ENCODE results near the gene ARHGEF4.

ARHGEF4 gene

GRCh38 chr2:130820279-130820861 lies 16.3 kb upstream of the ARHGEF4 start:
- H3K27me3 ChIP-seq (ENCODE audit: control insufficient read depth in 1 of 2, insufficient read depth in 2 of 2, low read length in 2 of 2), result no peaks in the 10 kb centered on the region
- H3K9ac ChIP-seq (ENCODE audit: low read length), result no peak overlapping the region
- peaks cover 10% of the 10 kb centered on the region for H3K4me1 ChIP-seq (ENCODE audit: insufficient read depth, low read length)
- H3K27ac ChIP-seq (ENCODE audit: low read depth, low read length), result no peak overlapping the region
- peak overlapping the region in 1 of 2 donors; percentile 24 for H3K4me3 ChIP-seq (ENCODE audit: low read depth in 1 of 2, low read length in 2 of 2)
- no peaks in the 10 kb centered on the region for H3K36me3 ChIP-seq (ENCODE audit: insufficient read depth, low read length)
- no peaks in the 10 kb centered on the region for H3K9me3 ChIP-seq (ENCODE audit: low read length)

- Histone ChIP-seq H3K27ac (ENCODE audit: low read depth, low read length) (no peak overlapping the region), H3K9me3 (ENCODE audit: low read length) (no peaks in the 10 kb centered on the region), H3K4me3 (ENCODE audit: low read depth in 1 of 2, low read length in 2 of 2) (no peak overlapping the region), H3K27me3 (ENCODE audit: control insufficient read depth in 1 of 2, insufficient read depth in 2 of 2, low read length in 2 of 2) (no peaks in the 10 kb centered on the region), H3K36me3 (ENCODE audit: insufficient read depth, low read length) (no peaks in the 10 kb centered on the region), H3K9ac (ENCODE audit: low read length) (no peak overlapping the region), H3K4me1 (ENCODE audit: insufficient read depth, low read length) (peaks cover 10% of the 10 kb centered on the region)
These were observed 14.8 kb upstream of the ARHGEF4 start for GRCh38 chr2:130821867-130822266.

- Histone ChIP-seq H3K9ac (ENCODE audit: low read length) (no peak overlapping the region), H3K4me1 (ENCODE audit: insufficient read depth, low read length) (peaks cover 10% of the 10 kb centered on the region), H3K27ac (ENCODE audit: low read depth, low read length) (no peak overlapping the region), H3K27me3 (ENCODE audit: control insufficient read depth in 1 of 2, insufficient read depth in 2 of 2, low read length in 2 of 2) (no peaks in the 10 kb centered on the region), H3K9me3 (ENCODE audit: low read length) (no peaks in the 10 kb centered on the region), H3K36me3 (ENCODE audit: insufficient read depth, low read length) (no peaks in the 10 kb centered on the region), H3K4me3 (ENCODE audit: low read depth in 1 of 2, low read length in 2 of 2) (no peak overlapping the region)
These were observed 13.9 kb upstream of the ARHGEF4 start for GRCh38 chr2:130822766-130823165.

GRCh38 chr2:130823171-130823885 lies 13.4 kb upstream of the ARHGEF4 start:
- no peaks in the 10 kb centered on the region for H3K9me3 ChIP-seq (ENCODE audit: low read length)
- H3K36me3 ChIP-seq (ENCODE audit: insufficient read depth, low read length), result no peaks in the 10 kb centered on the region
- H3K4me3 ChIP-seq (ENCODE audit: low read depth in 1 of 2, low read length in 2 of 2), result no peak overlapping the region
- no peak overlapping the region for H3K9ac ChIP-seq (ENCODE audit: low read length)
- H3K27ac ChIP-seq (ENCODE audit: low read depth, low read length), result no peak overlapping the region
- peaks cover 10% of the 10 kb centered on the region for H3K4me1 ChIP-seq (ENCODE audit: insufficient read depth, low read length)
- H3K27me3 ChIP-seq (ENCODE audit: control insufficient read depth in 1 of 2, insufficient read depth in 2 of 2, low read length in 2 of 2), result no peaks in the 10 kb centered on the region

GRCh38 chr2:130823886-130824491 lies 12.7 kb upstream of the ARHGEF4 start:
- Histone ChIP-seq H3K27me3 (ENCODE audit: control insufficient read depth in 1 of 2, insufficient read depth in 2 of 2, low read length in 2 of 2) (no peaks in the 10 kb centered on the region), H3K9me3 (ENCODE audit: low read length) (no peaks in the 10 kb centered on the region), H3K4me3 (ENCODE audit: low read depth in 1 of 2, low read length in 2 of 2) (no peak overlapping the region), H3K27ac (ENCODE audit: low read depth, low read length) (no peak overlapping the region), H3K9ac (ENCODE audit: low read length) (no peak overlapping the region), H3K36me3 (ENCODE audit: insufficient read depth, low read length) (no peaks in the 10 kb centered on the region), H3K4me1 (ENCODE audit: insufficient read depth, low read length) (peaks cover 10% of the 10 kb centered on the region)

GRCh38 chr2:130824492-130825061 lies 12.1 kb upstream of the ARHGEF4 start:
- H3K4me3 ChIP-seq (ENCODE audit: low read depth in 1 of 2, low read length in 2 of 2), result no peak overlapping the region
- H3K27me3 ChIP-seq (ENCODE audit: control insufficient read depth in 1 of 2, insufficient read depth in 2 of 2, low read length in 2 of 2), result no peaks in the 10 kb centered on the region
- no peaks in the 10 kb centered on the region for H3K36me3 ChIP-seq (ENCODE audit: insufficient read depth, low read length)
- peaks cover 9% of the 10 kb centered on the region for H3K4me1 ChIP-seq (ENCODE audit: insufficient read depth, low read length)
- no peaks in the 10 kb centered on the region for H3K9me3 ChIP-seq (ENCODE audit: low read length)
- H3K9ac ChIP-seq (ENCODE audit: low read length), result no peak overlapping the region
- no peak overlapping the region for H3K27ac ChIP-seq (ENCODE audit: low read depth, low read length)

- Histone ChIP-seq H3K4me1 (ENCODE audit: insufficient read depth, low read length) (peaks cover under 1% of the 10 kb centered on the region), H3K27me3 (ENCODE audit: control insufficient read depth in 1 of 2, insufficient read depth in 2 of 2, low read length in 2 of 2) (no peaks in the 10 kb centered on the region), H3K9ac (ENCODE audit: low read length) (no peak overlapping the region), H3K27ac (ENCODE audit: low read depth, low read length) (no peak overlapping the region), H3K4me3 (ENCODE audit: low read depth in 1 of 2, low read length in 2 of 2) (no peak overlapping the region), H3K9me3 (ENCODE audit: low read length) (no peaks in the 10 kb centered on the region), H3K36me3 (ENCODE audit: insufficient read depth, low read length) (no peaks in the 10 kb centered on the region)
These were observed 11.3 kb upstream of the ARHGEF4 start for GRCh38 chr2:130825231-130825965.

GRCh38 chr2:130825966-130826253 lies 10.8 kb upstream of the ARHGEF4 start:
- H3K27me3 ChIP-seq (ENCODE audit: control insufficient read depth in 1 of 2, insufficient read depth in 2 of 2, low read length in 2 of 2), result no peaks in the 10 kb centered on the region
- no peak overlapping the region for H3K4me3 ChIP-seq (ENCODE audit: low read depth in 1 of 2, low read length in 2 of 2)
- no peak overlapping the region for H3K9ac ChIP-seq (ENCODE audit: low read length)
- no peaks in the 10 kb centered on the region for H3K9me3 ChIP-seq (ENCODE audit: low read length)
- H3K36me3 ChIP-seq (ENCODE audit: insufficient read depth, low read length), result no peaks in the 10 kb centered on the region
- no peaks in the 10 kb centered on the region for H3K4me1 ChIP-seq (ENCODE audit: insufficient read depth, low read length)
- no peak overlapping the region for H3K27ac ChIP-seq (ENCODE audit: low read depth, low read length)

GRCh38 chr2:130826419-130826818 lies 10.3 kb upstream of the ARHGEF4 start:
- Histone ChIP-seq H3K27me3 (ENCODE audit: control insufficient read depth in 1 of 2, insufficient read depth in 2 of 2, low read length in 2 of 2) (no peaks in the 10 kb centered on the region), H3K4me1 (ENCODE audit: insufficient read depth, low read length) (no peaks in the 10 kb centered on the region), H3K36me3 (ENCODE audit: insufficient read depth, low read length) (no peaks in the 10 kb centered on the region), H3K27ac (ENCODE audit: low read depth, low read length) (no peak overlapping the region), H3K4me3 (ENCODE audit: low read depth in 1 of 2, low read length in 2 of 2) (no peak overlapping the region), H3K9ac (ENCODE audit: low read length) (no peak overlapping the region), H3K9me3 (ENCODE audit: low read length) (no peaks in the 10 kb centered on the region)

- H3K27me3 ChIP-seq (ENCODE audit: control insufficient read depth in 1 of 2, insufficient read depth in 2 of 2, low read length in 2 of 2), result no peaks in the 10 kb centered on the region
- H3K9me3 ChIP-seq (ENCODE audit: low read length), result no peaks in the 10 kb centered on the region
- H3K36me3 ChIP-seq (ENCODE audit: insufficient read depth, low read length), result no peaks in the 10 kb centered on the region
- H3K9ac ChIP-seq (ENCODE audit: low read length), result no peak overlapping the region
- H3K4me1 ChIP-seq (ENCODE audit: insufficient read depth, low read length), result no peaks in the 10 kb centered on the region
- H3K27ac ChIP-seq (ENCODE audit: low read depth, low read length), result no peak overlapping the region
- no peak overlapping the region for H3K4me3 ChIP-seq (ENCODE audit: low read depth in 1 of 2, low read length in 2 of 2)
These were observed 9.8 kb upstream of the ARHGEF4 start for GRCh38 chr2:130826821-130827501.
